Measurements from ENCODE around the gene DICER1.

DNA sequence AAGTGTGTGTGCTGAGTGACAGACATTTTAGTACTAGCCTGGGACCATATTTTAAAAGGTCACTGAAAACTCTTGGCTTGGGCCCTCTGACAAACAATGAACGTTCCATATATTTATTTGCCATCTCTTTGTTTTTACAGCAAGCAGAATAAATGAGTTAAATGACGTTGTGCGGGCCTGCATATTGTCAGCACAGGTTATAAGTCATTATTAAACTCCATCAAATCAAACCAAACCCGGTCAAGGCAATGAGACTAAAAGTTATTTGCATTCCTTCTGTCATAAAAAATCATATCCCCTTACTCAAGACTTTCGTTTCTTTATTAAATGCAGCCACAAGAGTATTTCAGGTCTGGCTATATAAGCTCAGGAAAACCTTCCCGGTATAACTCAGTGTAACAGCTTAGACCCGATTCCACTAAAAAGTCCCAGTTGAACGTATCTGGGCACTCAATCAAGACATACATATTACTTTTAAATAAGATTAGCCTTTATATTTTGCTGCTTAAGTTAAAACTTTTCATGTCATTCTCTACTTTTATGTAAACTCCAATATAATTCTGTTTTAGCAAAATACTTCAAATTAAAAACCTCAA is 84.9 kb downstream of the DICER1 start:
- TF ChIP-seq CBFB (CRISPR knock-in tag; IDR thresholded peaks at IDR 0.05; ENCODE audit: low read depth) = no peak
- TF ChIP-seq, protein P1, sequence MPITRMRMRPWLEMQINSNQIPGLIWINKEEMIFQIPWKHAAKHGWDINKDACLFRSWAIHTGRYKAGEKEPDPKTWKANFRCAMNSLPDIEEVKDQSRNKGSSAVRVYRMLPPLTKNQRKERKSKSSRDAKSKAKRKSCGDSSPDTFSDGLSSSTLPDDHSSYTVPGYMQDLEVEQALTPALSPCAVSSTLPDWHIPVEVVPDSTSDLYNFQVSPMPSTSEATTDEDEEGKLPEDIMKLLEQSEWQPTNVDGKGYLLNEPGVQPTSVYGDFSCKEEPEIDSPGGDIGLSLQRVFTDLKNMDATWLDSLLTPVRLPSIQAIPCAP (CRISPR knock-in tag; IDR thresholded peaks at IDR 0.05) = no peak
- TF ChIP-seq, protein P2, sequence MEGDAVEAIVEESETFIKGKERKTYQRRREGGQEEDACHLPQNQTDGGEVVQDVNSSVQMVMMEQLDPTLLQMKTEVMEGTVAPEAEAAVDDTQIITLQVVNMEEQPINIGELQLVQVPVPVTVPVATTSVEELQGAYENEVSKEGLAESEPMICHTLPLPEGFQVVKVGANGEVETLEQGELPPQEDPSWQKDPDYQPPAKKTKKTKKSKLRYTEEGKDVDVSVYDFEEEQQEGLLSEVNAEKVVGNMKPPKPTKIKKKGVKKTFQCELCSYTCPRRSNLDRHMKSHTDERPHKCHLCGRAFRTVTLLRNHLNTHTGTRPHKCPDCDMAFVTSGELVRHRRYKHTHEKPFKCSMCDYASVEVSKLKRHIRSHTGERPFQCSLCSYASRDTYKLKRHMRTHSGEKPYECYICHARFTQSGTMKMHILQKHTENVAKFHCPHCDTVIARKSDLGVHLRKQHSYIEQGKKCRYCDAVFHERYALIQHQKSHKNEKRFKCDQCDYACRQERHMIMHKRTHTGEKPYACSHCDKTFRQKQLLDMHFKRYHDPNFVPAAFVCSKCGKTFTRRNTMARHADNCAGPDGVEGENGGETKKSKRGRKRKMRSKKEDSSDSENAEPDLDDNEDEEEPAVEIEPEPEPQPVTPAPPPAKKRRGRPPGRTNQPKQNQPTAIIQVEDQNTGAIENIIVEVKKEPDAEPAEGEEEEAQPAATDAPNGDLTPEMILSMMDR (IDR thresholded peaks at IDR 0.05) = no peak
